ENCODE results near the gene OR2F1.

GRCh38 chr7:143913945-143914615 lies 40.6 kb upstream of the OR2F1 start:
- TF ChIP-seq, protein P1, sequence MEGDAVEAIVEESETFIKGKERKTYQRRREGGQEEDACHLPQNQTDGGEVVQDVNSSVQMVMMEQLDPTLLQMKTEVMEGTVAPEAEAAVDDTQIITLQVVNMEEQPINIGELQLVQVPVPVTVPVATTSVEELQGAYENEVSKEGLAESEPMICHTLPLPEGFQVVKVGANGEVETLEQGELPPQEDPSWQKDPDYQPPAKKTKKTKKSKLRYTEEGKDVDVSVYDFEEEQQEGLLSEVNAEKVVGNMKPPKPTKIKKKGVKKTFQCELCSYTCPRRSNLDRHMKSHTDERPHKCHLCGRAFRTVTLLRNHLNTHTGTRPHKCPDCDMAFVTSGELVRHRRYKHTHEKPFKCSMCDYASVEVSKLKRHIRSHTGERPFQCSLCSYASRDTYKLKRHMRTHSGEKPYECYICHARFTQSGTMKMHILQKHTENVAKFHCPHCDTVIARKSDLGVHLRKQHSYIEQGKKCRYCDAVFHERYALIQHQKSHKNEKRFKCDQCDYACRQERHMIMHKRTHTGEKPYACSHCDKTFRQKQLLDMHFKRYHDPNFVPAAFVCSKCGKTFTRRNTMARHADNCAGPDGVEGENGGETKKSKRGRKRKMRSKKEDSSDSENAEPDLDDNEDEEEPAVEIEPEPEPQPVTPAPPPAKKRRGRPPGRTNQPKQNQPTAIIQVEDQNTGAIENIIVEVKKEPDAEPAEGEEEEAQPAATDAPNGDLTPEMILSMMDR (conservative IDR thresholded peaks at IDR 0.05 in 1 of 2, IDR thresholded peaks at IDR 0.05 in 1 of 2; ENCODE audit: low read depth in 1 of 2, low read length in 2 of 2) = no peak
- no peak for TF ChIP-seq EZH2 (IDR thresholded peaks at IDR 0.05; ENCODE audit: low read length, missing control alignments)

Data from fibroblast of lung (primary cell).